DMS114 treated with DMSO at 0.1 percent for 48 hours (cell line): Measurements from ENCODE around the gene XPNPEP1.

Experiments used
- DNase-seq: peaks from one replicate; lab custom pipeline; 2025; ENCODE audit not compliant: unreplicated experiment; lab: John Stamatoyannopoulos, UW

XPNPEP1 gene

GRCh38 chr10:109922976-109923921, at the start of gene XPNPEP1:
XPNPEP1 (minus strand) TSS chr10:109923511; CDS start chr10:109923433, 78 bp downstream.
- DNase-seq: peak; percentile 71

GRCh38 chr10:109972372-109973001, 49.2 kb upstream of the XPNPEP1 start:
- no peak for DNase-seq

GRCh38 chr10:109971634-109972033, 48.3 kb upstream of the XPNPEP1 start:
- no peak for DNase-seq

- DNase-seq: no peak
Observed at GRCh38 chr10:109969760-109970346, 46.5 kb upstream of the XPNPEP1 start.

GRCh38 chr10:109968953-109969759, 45.8 kb upstream of the XPNPEP1 start:
- no peak for DNase-seq

GRCh38 chr10:109967739-109968088, 44.4 kb upstream of the XPNPEP1 start:
- DNase-seq: no peak

- no peak for DNase-seq
Observed at GRCh38 chr10:109966961-109967738, 43.8 kb upstream of the XPNPEP1 start.

GRCh38 chr10:109964318-109964717, 41.0 kb upstream of the XPNPEP1 start:
- DNase-seq: no peak

- DNase-seq: no peak
Observed at GRCh38 chr10:109963439-109963838, 40.1 kb upstream of the XPNPEP1 start.

- DNase-seq: no peak
Observed at GRCh38 chr10:109962247-109962646, 38.9 kb upstream of the XPNPEP1 start.

GRCh38 chr10:109961174-109962001, 38.1 kb upstream of the XPNPEP1 start:
- no peak for DNase-seq

GRCh38 chr10:109960682-109961081, 37.4 kb upstream of the XPNPEP1 start:
- DNase-seq: no peak

GRCh38 chr10:109959259-109960145, 36.2 kb upstream of the XPNPEP1 start:
- no peak for DNase-seq

GRCh38 chr10:109958059-109958458, 34.7 kb upstream of the XPNPEP1 start:
- no peak for DNase-seq

- DNase-seq: no peak
Observed at GRCh38 chr10:109957092-109957797, 33.9 kb upstream of the XPNPEP1 start.

- no peak for DNase-seq
Observed at GRCh38 chr10:109956454-109957091, 33.3 kb upstream of the XPNPEP1 start.

GRCh38 chr10:109953766-109954165, 30.5 kb upstream of the XPNPEP1 start:
- DNase-seq: no peak
